ENCODE measurements around the gene ALDH1B1. TPM values are rescaled to one million over a fixed set of nuclear protein-coding genes. Genes with fewer than 3 reads are reported as not detected.

ALDH1B1 gene
- polyA plus RNA-seq, 1 of the 3 experiments (the other 2 are of a cell fraction) = 16.5 TPM

DNA sequence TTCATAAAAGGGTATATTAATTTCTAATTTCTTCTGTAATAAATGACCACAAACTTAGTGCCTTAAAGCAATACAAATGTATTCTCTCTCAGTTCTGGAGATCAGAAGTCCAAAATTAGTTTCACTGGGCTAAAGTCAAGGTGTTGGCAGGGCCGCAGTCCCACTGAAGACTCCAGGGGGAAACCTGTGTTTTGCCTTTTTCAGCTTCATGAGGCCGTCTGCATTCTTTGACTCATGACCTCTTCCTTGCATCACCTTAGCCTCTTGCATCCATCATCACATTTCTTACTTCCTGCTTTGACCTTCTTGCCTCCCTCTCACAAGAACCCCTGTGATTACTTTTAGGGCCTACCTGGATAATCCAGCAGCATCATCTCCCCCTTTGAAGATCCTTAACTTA lies 42.0 kb upstream of the ALDH1B1 start (continued):
- TF ChIP-seq SMC3 (IDR thresholded peaks at IDR 0.05; ENCODE audit: low read depth, low read length) = no peak

DNA sequence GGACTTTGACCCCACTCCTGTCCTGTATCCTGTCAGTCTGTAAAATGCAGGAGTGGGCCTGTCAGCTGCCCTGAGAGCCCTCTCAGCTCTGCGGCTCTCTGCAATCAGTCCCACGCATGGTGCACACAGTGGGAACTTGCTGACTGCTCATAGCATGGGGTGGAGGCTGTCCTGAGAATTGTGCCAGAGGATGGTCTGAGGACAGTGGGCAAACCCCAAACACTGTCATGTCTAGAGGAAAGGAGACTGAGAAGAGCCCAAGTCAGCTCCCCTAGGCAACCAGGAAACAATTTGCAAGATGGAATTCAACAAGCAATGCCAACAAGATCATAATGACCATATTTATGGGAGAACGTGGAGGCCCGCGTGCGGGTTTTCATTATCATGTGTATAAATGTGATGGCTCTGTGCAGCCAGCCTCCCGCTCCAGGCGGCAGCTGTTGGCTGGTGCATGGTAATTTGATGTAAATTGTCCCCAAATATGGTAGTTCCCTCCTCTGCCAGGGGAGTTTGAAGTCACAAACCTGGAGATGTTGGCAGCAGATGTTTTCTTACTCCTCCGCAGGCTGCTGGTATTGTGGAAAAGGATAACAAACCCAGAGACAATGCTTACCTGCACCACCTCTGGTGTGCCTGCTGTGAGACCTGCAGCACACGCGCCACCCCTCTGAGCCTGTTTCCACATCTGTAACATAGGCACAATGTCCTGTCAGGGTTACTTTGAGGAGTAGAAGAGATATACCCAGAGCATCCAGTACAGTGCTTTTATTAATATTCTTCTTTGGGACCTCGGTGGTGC lies 39.8 kb upstream of the ALDH1B1 start:
- no peak for TF ChIP-seq CHD2 (IDR thresholded peaks at IDR 0.05; ENCODE audit: low read length, partially characterized antibody)

DNA sequence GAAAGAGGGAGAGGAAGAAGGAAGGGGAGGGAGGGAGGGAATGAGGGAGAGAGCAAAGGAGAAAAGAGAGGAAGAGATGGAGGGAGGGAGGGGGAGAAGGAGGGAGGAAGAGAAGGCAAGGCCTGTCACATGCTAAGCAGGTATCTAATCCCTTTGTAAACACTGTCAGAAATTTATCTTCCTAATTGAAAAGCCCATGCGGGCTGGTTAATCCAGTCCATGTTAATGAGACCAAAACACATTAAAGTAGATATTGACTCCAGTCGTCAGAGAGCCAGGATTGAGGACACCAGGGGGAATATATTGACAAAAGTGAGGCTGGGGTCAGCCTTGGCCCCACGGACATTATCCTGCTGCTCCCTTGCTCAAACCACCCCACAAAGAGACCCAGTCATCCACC lies 37.4 kb upstream of the ALDH1B1 start:
- Histone ChIP-seq H3K36me3 (replicated peaks in 1 of 2; ENCODE audit: control insufficient read depth in 1 of 2, insufficient read depth in 2 of 2, low read length in 1 of 2) (no peaks in the 10 kb centered on the region), H3K27ac (ENCODE audit: low read depth in 2 of 2, low read length in 1 of 2) (no peak overlapping the region), H3K27me3 (ENCODE audit: insufficient read depth) (no peaks in the 10 kb centered on the region), H3K4me3 (ENCODE audit: low read depth in 2 of 2, low read length in 1 of 2) (no peak overlapping the region), H3K9ac (no peak overlapping the region), H3K4me1 (ENCODE audit: control insufficient read depth in 1 of 2, insufficient read depth in 2 of 2, low read depth in 1 of 2, low read length in 1 of 2) (peaks cover 0 to 15% of the 10 kb centered on the region in 2 experiments; a peak in 1 of 4 replicates), H3K9me2 (no peaks in the 10 kb centered on the region), H2AFZ (ENCODE audit: low read depth) (no peak overlapping the region), H3F3A (replicated peaks; ENCODE audit: insufficient read depth) (no peaks in the 10 kb centered on the region), H4K20me1 (ENCODE audit: insufficient read depth) (no peaks in the 10 kb centered on the region), H3K4me2 (no peak overlapping the region), H3K79me2 (ENCODE audit: insufficient read depth) (no peaks in the 10 kb centered on the region), H3K9me3 (no peaks in the 10 kb centered on the region)
- 45% methylated on average over 3 of the region's 3 CpGs for WGBS (ENCODE audit: low lambda C conversion rate)
- no peak for TF ChIP-seq EP300 (IDR thresholded peaks at IDR 0.05; ENCODE audit: borderline replicate concordance in 1 of 2, low read depth in 1 of 2, low read length in 1 of 2)
- TF ChIP-seq, protein P1, sequence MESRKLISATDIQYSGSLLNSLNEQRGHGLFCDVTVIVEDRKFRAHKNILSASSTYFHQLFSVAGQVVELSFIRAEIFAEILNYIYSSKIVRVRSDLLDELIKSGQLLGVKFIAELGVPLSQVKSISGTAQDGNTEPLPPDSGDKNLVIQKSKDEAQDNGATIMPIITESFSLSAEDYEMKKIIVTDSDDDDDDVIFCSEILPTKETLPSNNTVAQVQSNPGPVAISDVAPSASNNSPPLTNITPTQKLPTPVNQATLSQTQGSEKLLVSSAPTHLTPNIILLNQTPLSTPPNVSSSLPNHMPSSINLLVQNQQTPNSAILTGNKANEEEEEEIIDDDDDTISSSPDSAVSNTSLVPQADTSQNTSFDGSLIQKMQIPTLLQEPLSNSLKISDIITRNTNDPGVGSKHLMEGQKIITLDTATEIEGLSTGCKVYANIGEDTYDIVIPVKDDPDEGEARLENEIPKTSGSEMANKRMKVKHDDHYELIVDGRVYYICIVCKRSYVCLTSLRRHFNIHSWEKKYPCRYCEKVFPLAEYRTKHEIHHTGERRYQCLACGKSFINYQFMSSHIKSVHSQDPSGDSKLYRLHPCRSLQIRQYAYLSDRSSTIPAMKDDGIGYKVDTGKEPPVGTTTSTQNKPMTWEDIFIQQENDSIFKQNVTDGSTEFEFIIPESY (IDR thresholded peaks at IDR 0.05; ENCODE audit: borderline replicate concordance, low read depth) = no peak
- TF ChIP-seq, protein P2, sequence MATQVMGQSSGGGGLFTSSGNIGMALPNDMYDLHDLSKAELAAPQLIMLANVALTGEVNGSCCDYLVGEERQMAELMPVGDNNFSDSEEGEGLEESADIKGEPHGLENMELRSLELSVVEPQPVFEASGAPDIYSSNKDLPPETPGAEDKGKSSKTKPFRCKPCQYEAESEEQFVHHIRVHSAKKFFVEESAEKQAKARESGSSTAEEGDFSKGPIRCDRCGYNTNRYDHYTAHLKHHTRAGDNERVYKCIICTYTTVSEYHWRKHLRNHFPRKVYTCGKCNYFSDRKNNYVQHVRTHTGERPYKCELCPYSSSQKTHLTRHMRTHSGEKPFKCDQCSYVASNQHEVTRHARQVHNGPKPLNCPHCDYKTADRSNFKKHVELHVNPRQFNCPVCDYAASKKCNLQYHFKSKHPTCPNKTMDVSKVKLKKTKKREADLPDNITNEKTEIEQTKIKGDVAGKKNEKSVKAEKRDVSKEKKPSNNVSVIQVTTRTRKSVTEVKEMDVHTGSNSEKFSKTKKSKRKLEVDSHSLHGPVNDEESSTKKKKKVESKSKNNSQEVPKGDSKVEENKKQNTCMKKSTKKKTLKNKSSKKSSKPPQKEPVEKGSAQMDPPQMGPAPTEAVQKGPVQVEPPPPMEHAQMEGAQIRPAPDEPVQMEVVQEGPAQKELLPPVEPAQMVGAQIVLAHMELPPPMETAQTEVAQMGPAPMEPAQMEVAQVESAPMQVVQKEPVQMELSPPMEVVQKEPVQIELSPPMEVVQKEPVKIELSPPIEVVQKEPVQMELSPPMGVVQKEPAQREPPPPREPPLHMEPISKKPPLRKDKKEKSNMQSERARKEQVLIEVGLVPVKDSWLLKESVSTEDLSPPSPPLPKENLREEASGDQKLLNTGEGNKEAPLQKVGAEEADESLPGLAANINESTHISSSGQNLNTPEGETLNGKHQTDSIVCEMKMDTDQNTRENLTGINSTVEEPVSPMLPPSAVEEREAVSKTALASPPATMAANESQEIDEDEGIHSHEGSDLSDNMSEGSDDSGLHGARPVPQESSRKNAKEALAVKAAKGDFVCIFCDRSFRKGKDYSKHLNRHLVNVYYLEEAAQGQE (IDR thresholded peaks at IDR 0.05; ENCODE audit: low read depth, low read length) = no peak
- no peak for DNase-seq
- CTCF ChIA-PET = no interaction called here
- POLR2A ChIA-PET = no interaction called here

More for the DNA sequence above, 39.8 kb upstream of the ALDH1B1 start:
- WGBS (ENCODE audit: low lambda C conversion rate) = 73% methylated on average over 12 of the region's 12 CpGs
- Histone ChIP-seq H3K36me3 (replicated peaks in 1 of 2; ENCODE audit: control insufficient read depth in 1 of 2, insufficient read depth in 2 of 2, low read length in 1 of 2) (no peaks in the 10 kb centered on the region), H3F3A (replicated peaks; ENCODE audit: insufficient read depth) (no peaks in the 10 kb centered on the region), H3K4me3 (ENCODE audit: low read depth in 2 of 2, low read length in 1 of 2) (no peak overlapping the region), H3K79me2 (ENCODE audit: insufficient read depth) (no peaks in the 10 kb centered on the region), H3K9me3 (no peaks in the 10 kb centered on the region), H3K4me2 (no peak overlapping the region), H3K9me2 (no peaks in the 10 kb centered on the region), H2AFZ (ENCODE audit: low read depth) (no peak overlapping the region), H3K27ac (ENCODE audit: low read depth in 2 of 2, low read length in 1 of 2) (no peak overlapping the region), H3K27me3 (ENCODE audit: insufficient read depth) (no peaks in the 10 kb centered on the region; the same call in 1 of the 2 replicates), H3K4me1 (ENCODE audit: control insufficient read depth in 1 of 2, insufficient read depth in 2 of 2, low read depth in 1 of 2, low read length in 1 of 2) (peaks cover 0 to 9% of the 10 kb centered on the region in 2 experiments; a peak in 1 of 4 replicates), H3K9ac (no peak overlapping the region), H4K20me1 (ENCODE audit: insufficient read depth) (no peaks in the 10 kb centered on the region)
- POLR2A ChIA-PET = no interaction called here
- CTCF ChIA-PET = interaction anchor here (0.9 to 2.3 kb wide), 5 partner anchors 9 to 439 kb away, joined by 3 to 10 read pairs (median 4); no protein-coding TSS in a partner anchor
- DNase-seq = no peak
